Stimulated activated CD4-positive, alpha-beta T cell treated with anti-CD3 and anti-CD28 coated beads, Interleukin-4, amount 100 ng/mL, for 48 hours (primary cell): ENCODE measurements around the gene SIMC1.
"Not testable (repeated sequence)": the region's sequence is repeated elsewhere in the genome, so short reads cannot be mapped to it uniquely, and the experiment has no call there.

Experiments
- DNase-seq, 2 donors: peaks; one replicate each; pipeline ENCODE4 v3.0.0-alpha.2; 2020; ENCODE audit warnings: low read depth in 2 of 2

Gene SIMC1

GRCh38 chr5:176214466-176215021 is 23.7 kb upstream of the SIMC1 start:
- DNase-seq = not testable (repeated sequence)

GRCh38 chr5:176216393-176216916 is 21.8 kb upstream of the SIMC1 start:
- DNase-seq = not testable (repeated sequence)

- DNase-seq = not testable (repeated sequence)
Measured at GRCh38 chr5:176217188-176217729, 21.0 kb upstream of the SIMC1 start.

GRCh38 chr5:176217764-176218163 is 20.5 kb upstream of the SIMC1 start:
- DNase-seq = not testable (repeated sequence)

- not testable (repeated sequence) for DNase-seq
Measured at GRCh38 chr5:176222006-176222405, 16.2 kb upstream of the SIMC1 start.

- DNase-seq = not testable (repeated sequence)
Measured at GRCh38 chr5:176228358-176228757, 9.9 kb upstream of the SIMC1 start.

GRCh38 chr5:176233253-176233652 is 5.0 kb upstream of the SIMC1 start:
- not testable (repeated sequence) for DNase-seq

- DNase-seq = not testable (repeated sequence)
Measured at GRCh38 chr5:176235155-176235554, 3.1 kb upstream of the SIMC1 start.

GRCh38 chr5:176238645-176239283 is 540 bp downstream of the SIMC1 start:
- DNase-seq = not testable (repeated sequence)

GRCh38 chr5:176239304-176239703 is 1.1 kb downstream of the SIMC1 start:
- not testable (repeated sequence) for DNase-seq

- DNase-seq = not testable (repeated sequence)
Measured at GRCh38 chr5:176244318-176244717, 6.1 kb downstream of the SIMC1 start.

GRCh38 chr5:176245074-176245473 is 6.8 kb downstream of the SIMC1 start:
- DNase-seq = not testable (repeated sequence)

GRCh38 chr5:176245489-176245888 is 7.3 kb downstream of the SIMC1 start:
- DNase-seq = not testable (repeated sequence)

- not testable (repeated sequence) for DNase-seq
Measured at GRCh38 chr5:176250691-176251090, 12.5 kb downstream of the SIMC1 start.

GRCh38 chr5:176252171-176252570 is 13.9 kb downstream of the SIMC1 start:
- not testable (repeated sequence) for DNase-seq

- not testable (repeated sequence) for DNase-seq
Measured at GRCh38 chr5:176253370-176254065, 15.3 kb downstream of the SIMC1 start.

GRCh38 chr5:176254066-176254393 is 15.8 kb downstream of the SIMC1 start:
- not testable (repeated sequence) for DNase-seq

- not testable (repeated sequence) for DNase-seq
Measured at GRCh38 chr5:176257871-176258505, 19.8 kb downstream of the SIMC1 start.

- not testable (repeated sequence) for DNase-seq
Measured at GRCh38 chr5:176260682-176261081, 22.5 kb downstream of the SIMC1 start.

- not testable (repeated sequence) for DNase-seq
Measured at GRCh38 chr5:176266448-176266847, 28.2 kb downstream of the SIMC1 start.

- not testable (repeated sequence) for DNase-seq
Measured at GRCh38 chr5:176289018-176289417, 50.8 kb downstream of the SIMC1 start.
